ENCODE measurements around the gene LYZL2. TPM values are rescaled to one million over a fixed set of nuclear protein-coding genes. Genes with fewer than 3 reads are reported as not detected.
"Not testable (repeated sequence)": the region's sequence is repeated elsewhere in the genome, so short reads cannot be mapped to it uniquely, and the experiment has no call there.

The LYZL2 gene
- total RNA-seq, 4 donors from 2014 or later = not detected

GRCh38 chr10:30603589-30603988, 26.0 kb downstream of the LYZL2 start:
- no peak for DNase-seq
- WGBS, 2 donors = 85 to 94% methylated on average over 3 of the region's 3 CpGs
- Histone ChIP-seq H3K27me3 (no peaks in the 10 kb centered on the region), H3K9me3 (no peaks in the 10 kb centered on the region), H3K36me3 (no peaks in the 10 kb centered on the region), H3K27ac (no peak overlapping the region), H3K4me3 (no peak overlapping the region), H3K4me1 (no peaks in the 10 kb centered on the region)
- TF ChIP-seq POLR2A (IDR thresholded peaks at IDR 0.05) (no peak), CTCF (IDR thresholded peaks at IDR 0.05) (no peak)
- intact Hi-C loops (cut with DNase I) = no loop called here

- intact Hi-C loops (cut with DNase I) = no loop called here
- WGBS, 2 donors = 62 to 74% methylated on average over 1 of the region's 1 CpG
- Histone ChIP-seq H3K4me3 (no peak overlapping the region), H3K27ac (no peak overlapping the region), H3K9me3 (no peaks in the 10 kb centered on the region), H3K36me3 (no peaks in the 10 kb centered on the region), H3K4me1 (no peaks in the 10 kb centered on the region), H3K27me3 (no peaks in the 10 kb centered on the region)
- DNase-seq = no peak
- no peak for TF ChIP-seq POLR2A (IDR thresholded peaks at IDR 0.05)
- TF ChIP-seq CTCF (IDR thresholded peaks at IDR 0.05) = no peak
Measured at GRCh38 chr10:30602747-30603146, 26.8 kb downstream of the LYZL2 start.

DNA sequence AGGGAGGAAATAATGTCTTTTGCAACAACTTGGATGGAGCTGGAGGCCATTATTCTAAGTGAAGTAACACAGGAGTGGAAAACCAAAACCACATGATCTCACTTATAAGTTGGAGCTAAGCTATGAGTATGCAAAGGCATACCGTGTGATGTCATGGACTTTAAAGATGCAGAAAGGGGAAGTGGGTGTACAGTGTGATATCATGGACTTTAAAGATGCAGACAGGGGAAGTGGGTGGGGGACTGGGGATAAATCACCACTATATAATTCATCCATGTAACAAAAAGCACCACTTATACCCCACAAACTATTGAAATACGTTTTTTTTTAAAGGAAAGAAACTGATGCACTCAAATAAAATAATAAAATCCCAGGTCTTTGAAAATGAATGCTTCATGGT, 29.5 kb downstream of the LYZL2 start:
- no peaks in the 10 kb centered on the region for H3K4me1 ChIP-seq
- WGBS, 2 donors = 33 to 48% methylated on average over 2 of the region's 2 CpGs
- DNase-seq = no peak

GRCh38 chr10:30598105-30598776, 31.3 kb downstream of the LYZL2 start:
- intact Hi-C loops (cut with DNase I) = no loop called here
- no peak for TF ChIP-seq POLR2A (IDR thresholded peaks at IDR 0.05)
- H3K4me3 ChIP-seq = no peak overlapping the region
- 75 to 79% methylated on average over 8 of the region's 8 CpGs for WGBS, 2 donors
- no peak for DNase-seq
- no peaks in the 10 kb centered on the region for H3K9me3 ChIP-seq
- H3K4me1 ChIP-seq = no peaks in the 10 kb centered on the region
- H3K36me3 ChIP-seq = no peaks in the 10 kb centered on the region
- H3K27me3 ChIP-seq = no peaks in the 10 kb centered on the region
- H3K27ac ChIP-seq = no peak overlapping the region

More for the DNA sequence above, 29.5 kb downstream of the LYZL2 start:
- H3K4me3 ChIP-seq = no peak overlapping the region
- H3K36me3 ChIP-seq = no peaks in the 10 kb centered on the region
- H3K9me3 ChIP-seq = no peaks in the 10 kb centered on the region
- TF ChIP-seq CTCF (IDR thresholded peaks at IDR 0.05) (no peak), POLR2A (IDR thresholded peaks at IDR 0.05) (no peak)
- H3K27me3 ChIP-seq = no peaks in the 10 kb centered on the region
- intact Hi-C loops (cut with DNase I) = no loop called here
- H3K27ac ChIP-seq = no peak overlapping the region

DNA sequence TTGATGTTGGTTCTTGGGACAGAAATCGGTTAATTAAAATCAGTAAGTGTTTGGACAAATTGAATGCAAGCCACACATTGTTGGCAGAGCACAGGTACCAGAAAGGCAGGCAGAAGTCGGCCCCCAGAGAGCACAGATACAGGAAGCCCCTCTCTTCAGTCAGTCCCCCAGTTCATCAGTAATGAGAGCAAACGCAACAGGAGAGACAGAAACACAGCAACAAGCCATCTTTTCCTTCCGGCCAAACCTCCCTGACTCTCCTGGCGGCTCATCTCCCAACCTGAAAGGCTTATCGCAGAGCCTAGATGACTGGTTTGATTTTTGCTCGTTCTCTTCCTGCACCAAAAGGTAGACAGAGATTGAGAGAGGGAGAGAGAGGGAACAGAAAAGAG, 32.1 kb downstream of the LYZL2 start:
- WGBS, 2 donors = 77 to 88% methylated on average over 4 to 5 of the region's 7 CpGs
- H3K4me3 ChIP-seq; H3K9me3 ChIP-seq; DNase-seq; H3K27ac ChIP-seq; H3K27me3 ChIP-seq; H3K4me1 ChIP-seq; intact Hi-C loops (cut with DNase I); H3K36me3 ChIP-seq: not testable (repeated sequence)

GRCh38 chr10:30596493-30597432, 32.8 kb downstream of the LYZL2 start:
- H3K27ac ChIP-seq; H3K9me3 ChIP-seq; H3K36me3 ChIP-seq; H3K27me3 ChIP-seq; intact Hi-C loops (cut with DNase I); H3K4me3 ChIP-seq; DNase-seq; H3K4me1 ChIP-seq: not testable (repeated sequence)
- WGBS, 2 donors = 63 to 71% methylated on average over 6 to 9 of the region's 12 CpGs

All from esophagus squamous epithelium (tissue), 5 donors.